ENCODE measurements around the gene SBNO2.

Gene SBNO2

GRCh38 chr19:1141944-1142343 lies 32.1 kb downstream of the SBNO2 start:
- no peak for TF ChIP-seq SUZ12 (IDR thresholded peaks at IDR 0.05; ENCODE audit: extremely low read depth, insufficient read depth, insufficient read length)
- no peak for TF ChIP-seq YY1 (IDR thresholded peaks at IDR 0.05; ENCODE audit: insufficient read depth, insufficient read length)
- no peak for TF ChIP-seq ZNF274 (IDR thresholded peaks at IDR 0.05; ENCODE audit: low read depth, low read length)
- H3K27me3 ChIP-seq (ENCODE audit: insufficient read depth, insufficient read length): no peaks in the 10 kb centered on the region
- H3K4me3 ChIP-seq (ENCODE audit: insufficient read length, low read depth): peak overlapping the region; percentile 8
- H3K9ac ChIP-seq (ENCODE audit: insufficient read length, low read depth): no peak overlapping the region
- H3K9me3 ChIP-seq (ENCODE audit: insufficient read depth, low read length): no peaks in the 10 kb centered on the region; the same call in 1 of the 2 replicates
- H3K4me1 ChIP-seq (ENCODE audit: insufficient read depth, insufficient read length): peaks cover 9% of the 10 kb centered on the region
- peaks cover 63% of the 10 kb centered on the region for H3K36me3 ChIP-seq (ENCODE audit: insufficient read depth, insufficient read length, low read length)
- no peak for DNase-seq (ENCODE audit: low read depth, low spot score)

- no peak overlapping the region for H3K4me3 ChIP-seq (ENCODE audit: insufficient read length, low read depth)
- H3K27me3 ChIP-seq (ENCODE audit: insufficient read depth, insufficient read length): no peaks in the 10 kb centered on the region
- H3K9me3 ChIP-seq (ENCODE audit: insufficient read depth, low read length): no peaks in the 10 kb centered on the region; the same call in 1 of the 2 replicates
- no peak overlapping the region for H3K9ac ChIP-seq (ENCODE audit: insufficient read length, low read depth)
- H3K36me3 ChIP-seq (ENCODE audit: insufficient read depth, insufficient read length, low read length): peaks cover 65% of the 10 kb centered on the region
- H3K4me1 ChIP-seq (ENCODE audit: insufficient read depth, insufficient read length): peaks cover 8% of the 10 kb centered on the region
- TF ChIP-seq SUZ12 (IDR thresholded peaks at IDR 0.05; ENCODE audit: extremely low read depth, insufficient read depth, insufficient read length) (no peak), YY1 (IDR thresholded peaks at IDR 0.05; ENCODE audit: insufficient read depth, insufficient read length) (no peak), ZNF274 (IDR thresholded peaks at IDR 0.05; ENCODE audit: low read depth, low read length) (no peak)
- no peak for DNase-seq (ENCODE audit: low read depth, low spot score)
Measured at GRCh38 chr19:1140272-1141027, 33.6 kb downstream of the SBNO2 start.

- Histone ChIP-seq H3K27me3 (ENCODE audit: insufficient read depth, insufficient read length) (no peaks in the 10 kb centered on the region), H3K9me3 (ENCODE audit: insufficient read depth, low read length) (no peaks in the 10 kb centered on the region; the same call in 1 of the 2 replicates), H3K9ac (ENCODE audit: insufficient read length, low read depth) (no peak overlapping the region), H3K4me3 (ENCODE audit: insufficient read length, low read depth) (no peak overlapping the region), H3K36me3 (ENCODE audit: insufficient read depth, insufficient read length, low read length) (peaks cover 65% of the 10 kb centered on the region), H3K4me1 (ENCODE audit: insufficient read depth, insufficient read length) (peaks cover 8% of the 10 kb centered on the region)
- no peak for DNase-seq (ENCODE audit: low read depth, low spot score)
- no peak for TF ChIP-seq YY1 (IDR thresholded peaks at IDR 0.05; ENCODE audit: insufficient read depth, insufficient read length)
- no peak for TF ChIP-seq ZNF274 (IDR thresholded peaks at IDR 0.05; ENCODE audit: low read depth, low read length)
- no peak for TF ChIP-seq SUZ12 (IDR thresholded peaks at IDR 0.05; ENCODE audit: extremely low read depth, insufficient read depth, insufficient read length)
Measured at GRCh38 chr19:1139126-1139525, 34.9 kb downstream of the SBNO2 start.

DNA sequence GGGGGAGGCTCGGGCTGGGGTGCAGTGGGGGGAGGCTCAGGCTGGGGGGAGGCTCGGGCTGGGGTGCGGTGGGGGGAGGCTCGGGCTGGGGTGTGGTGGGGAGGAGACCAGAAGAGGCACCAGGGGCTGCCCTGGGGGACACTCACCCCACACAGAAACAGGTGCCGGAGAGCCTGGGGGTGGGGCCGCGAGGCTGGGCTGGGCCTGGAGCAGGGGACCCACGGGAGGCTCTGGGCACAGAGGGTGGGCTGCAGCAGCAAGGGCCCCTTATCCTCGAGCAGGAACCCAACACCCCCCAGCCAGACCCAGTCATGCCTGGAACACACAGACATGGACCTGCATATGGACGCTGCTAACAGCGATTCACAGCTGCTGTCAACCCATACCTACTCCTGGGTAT lies 35.9 kb downstream of the SBNO2 start:
- H3K9me3 ChIP-seq (ENCODE audit: insufficient read depth, low read length): no peaks in the 10 kb centered on the region
- H3K4me3 ChIP-seq (ENCODE audit: insufficient read length, low read depth): no peak overlapping the region
- TF ChIP-seq YY1 (IDR thresholded peaks at IDR 0.05; ENCODE audit: insufficient read depth, insufficient read length) (no peak), ZNF274 (IDR thresholded peaks at IDR 0.05; ENCODE audit: low read depth, low read length) (no peak), SUZ12 (IDR thresholded peaks at IDR 0.05; ENCODE audit: extremely low read depth, insufficient read depth, insufficient read length) (no peak)
- no peaks in the 10 kb centered on the region for H3K27me3 ChIP-seq (ENCODE audit: insufficient read depth, insufficient read length)
- H3K9ac ChIP-seq (ENCODE audit: insufficient read length, low read depth): no peak overlapping the region
- no peak for DNase-seq (ENCODE audit: low read depth, low spot score)
- peaks cover 61% of the 10 kb centered on the region for H3K36me3 ChIP-seq (ENCODE audit: insufficient read depth, insufficient read length, low read length)
- peaks cover 13% of the 10 kb centered on the region for H3K4me1 ChIP-seq (ENCODE audit: insufficient read depth, insufficient read length)

- Histone ChIP-seq H3K4me1 (ENCODE audit: insufficient read depth, insufficient read length) (peaks cover 21% of the 10 kb centered on the region), H3K9me3 (ENCODE audit: insufficient read depth, low read length) (no peaks in the 10 kb centered on the region), H3K4me3 (ENCODE audit: insufficient read length, low read depth) (no peak overlapping the region), H3K27me3 (ENCODE audit: insufficient read depth, insufficient read length) (no peaks in the 10 kb centered on the region), H3K36me3 (ENCODE audit: insufficient read depth, insufficient read length, low read length) (peaks cover 52% of the 10 kb centered on the region), H3K9ac (ENCODE audit: insufficient read length, low read depth) (no peak overlapping the region)
- no peak for TF ChIP-seq YY1 (IDR thresholded peaks at IDR 0.05; ENCODE audit: insufficient read depth, insufficient read length)
- no peak for TF ChIP-seq SUZ12 (IDR thresholded peaks at IDR 0.05; ENCODE audit: extremely low read depth, insufficient read depth, insufficient read length)
- no peak for TF ChIP-seq ZNF274 (IDR thresholded peaks at IDR 0.05; ENCODE audit: low read depth, low read length)
- DNase-seq (ENCODE audit: low read depth, low spot score): no peak
Measured at GRCh38 chr19:1136621-1137317, 37.3 kb downstream of the SBNO2 start.

GRCh38 chr19:1136201-1136600 lies 37.9 kb downstream of the SBNO2 start:
- H3K4me1 ChIP-seq (ENCODE audit: insufficient read depth, insufficient read length): peaks cover 21% of the 10 kb centered on the region
- H3K27me3 ChIP-seq (ENCODE audit: insufficient read depth, insufficient read length): no peaks in the 10 kb centered on the region
- no peak for DNase-seq (ENCODE audit: low read depth, low spot score)
- H3K9me3 ChIP-seq (ENCODE audit: insufficient read depth, low read length): no peaks in the 10 kb centered on the region
- H3K4me3 ChIP-seq (ENCODE audit: insufficient read length, low read depth): no peak overlapping the region
- TF ChIP-seq SUZ12 (IDR thresholded peaks at IDR 0.05; ENCODE audit: extremely low read depth, insufficient read depth, insufficient read length) (no peak), ZNF274 (IDR thresholded peaks at IDR 0.05; ENCODE audit: low read depth, low read length) (no peak), YY1 (IDR thresholded peaks at IDR 0.05; ENCODE audit: insufficient read depth, insufficient read length) (no peak)
- H3K36me3 ChIP-seq (ENCODE audit: insufficient read depth, insufficient read length, low read length): peaks cover 46% of the 10 kb centered on the region
- H3K9ac ChIP-seq (ENCODE audit: insufficient read length, low read depth): no peak overlapping the region

- no peaks in the 10 kb centered on the region for H3K9me3 ChIP-seq (ENCODE audit: insufficient read depth, low read length)
- no peak overlapping the region for H3K4me3 ChIP-seq (ENCODE audit: insufficient read length, low read depth)
- H3K36me3 ChIP-seq (ENCODE audit: insufficient read depth, insufficient read length, low read length): peaks cover 47% of the 10 kb centered on the region
- H3K4me1 ChIP-seq (ENCODE audit: insufficient read depth, insufficient read length): peaks cover 24% of the 10 kb centered on the region
- TF ChIP-seq ZNF274 (IDR thresholded peaks at IDR 0.05; ENCODE audit: low read depth, low read length) (no peak), SUZ12 (IDR thresholded peaks at IDR 0.05; ENCODE audit: extremely low read depth, insufficient read depth, insufficient read length) (no peak), YY1 (IDR thresholded peaks at IDR 0.05; ENCODE audit: insufficient read depth, insufficient read length) (no peak)
- no peak overlapping the region for H3K9ac ChIP-seq (ENCODE audit: insufficient read length, low read depth)
- H3K27me3 ChIP-seq (ENCODE audit: insufficient read depth, insufficient read length): no peaks in the 10 kb centered on the region
- DNase-seq (ENCODE audit: low read depth, low spot score): no peak
Measured at GRCh38 chr19:1135454-1135853, 38.6 kb downstream of the SBNO2 start.

Data from NT2/D1 (cell line).